ENCODE measurements around the gene SUGCT. TPM values are rescaled to one million over a fixed set of nuclear protein-coding genes. Genes with fewer than 3 reads are reported as not detected.
A peak's percentile ranks its signal among the peaks of the same experiment; 100 is the strongest.

Gene SUGCT
- total RNA-seq, 1 donor from 2014 or later = 8.4 TPM

GRCh38 chr7:40865441-40866233 lies 730.8 kb downstream of the SUGCT start:
- intact Hi-C loops (cut with DNase I) = no loop called here
- no peak for DNase-seq
- no peak for ATAC-seq (ENCODE audit: poor library complexity)

GRCh38 chr7:40866601-40867000 lies 731.8 kb downstream of the SUGCT start:
- DNase-seq (no peak), ATAC-seq (ENCODE audit: poor library complexity) (no peak)
- intact Hi-C loops (cut with DNase I) = no loop called here

- intact Hi-C loops (cut with DNase I) = no loop called here
- ATAC-seq (ENCODE audit: poor library complexity) (no peak), DNase-seq (no peak)
These were observed 735.3 kb downstream of the SUGCT start for GRCh38 chr7:40870108-40870507.

- ATAC-seq (ENCODE audit: poor library complexity) = no peak
- intact Hi-C loops (cut with DNase I) = no loop called here
These were observed 738.4 kb downstream of the SUGCT start for GRCh38 chr7:40873248-40873647.

GRCh38 chr7:40874756-40875155 lies 740.0 kb downstream of the SUGCT start:
- no peak for ATAC-seq (ENCODE audit: poor library complexity)
- intact Hi-C loops (cut with DNase I) = no loop called here
- no peak for DNase-seq

More at GRCh38 chr7:40873248-40873647, 738.4 kb downstream of the SUGCT start:
- no peak for DNase-seq

GRCh38 chr7:40876601-40877000 lies 741.8 kb downstream of the SUGCT start:
- DNase-seq = no peak
- ATAC-seq (ENCODE audit: poor library complexity) = no peak
- intact Hi-C loops (cut with DNase I) = no loop called here

- no peak for ATAC-seq (ENCODE audit: poor library complexity)
- intact Hi-C loops (cut with DNase I) = no loop called here
- DNase-seq = no peak
These were observed 745.2 kb downstream of the SUGCT start for GRCh38 chr7:40879941-40880543.

- intact Hi-C loops (cut with DNase I) = no loop called here
- no peak for DNase-seq
These were observed 745.8 kb downstream of the SUGCT start for GRCh38 chr7:40880581-40880980.

GRCh38 chr7:40881405-40881926 lies 746.7 kb downstream of the SUGCT start:
- DNase-seq (no peak), ATAC-seq (ENCODE audit: poor library complexity) (no peak)
- intact Hi-C loops (cut with DNase I) = no loop called here

More at GRCh38 chr7:40880581-40880980, 745.8 kb downstream of the SUGCT start:
- no peak for ATAC-seq (ENCODE audit: poor library complexity)

GRCh38 chr7:40882071-40882658 lies 747.4 kb downstream of the SUGCT start:
- ATAC-seq (ENCODE audit: poor library complexity) (no peak), DNase-seq (no peak)
- intact Hi-C loops (cut with DNase I) = no loop called here

GRCh38 chr7:40883826-40884225 lies 749.0 kb downstream of the SUGCT start:
- ATAC-seq (ENCODE audit: poor library complexity) (no peak), DNase-seq (no peak)
- intact Hi-C loops (cut with DNase I) = no loop called here

- no peak for DNase-seq
- no peak for ATAC-seq (ENCODE audit: poor library complexity)
- intact Hi-C loops (cut with DNase I) = no loop called here
These were observed 749.4 kb downstream of the SUGCT start for GRCh38 chr7:40884241-40884640.

GRCh38 chr7:40885503-40885902 lies 750.7 kb downstream of the SUGCT start:
- ATAC-seq (ENCODE audit: poor library complexity) (no peak), DNase-seq (no peak)
- intact Hi-C loops (cut with DNase I) = no loop called here

- ATAC-seq (ENCODE audit: poor library complexity) (no peak), DNase-seq (no peak)
- intact Hi-C loops (cut with DNase I) = no loop called here
These were observed 752.3 kb downstream of the SUGCT start for GRCh38 chr7:40887099-40887498.

GRCh38 chr7:40888499-40888898 lies 753.7 kb downstream of the SUGCT start:
- DNase-seq (no peak), ATAC-seq (ENCODE audit: poor library complexity) (no peak)
- intact Hi-C loops (cut with DNase I) = no loop called here

GRCh38 chr7:40889099-40889498 lies 754.3 kb downstream of the SUGCT start:
- no peak for DNase-seq
- ATAC-seq (ENCODE audit: poor library complexity) = peak; percentile 22
- intact Hi-C loops (cut with DNase I) = no loop called here

GRCh38 chr7:40889539-40889938 lies 754.7 kb downstream of the SUGCT start:
- intact Hi-C loops (cut with DNase I) = no loop called here
- ATAC-seq (ENCODE audit: poor library complexity) = no peak
- no peak for DNase-seq

- intact Hi-C loops (cut with DNase I) = no loop called here
- ATAC-seq (ENCODE audit: poor library complexity) (no peak), DNase-seq (no peak)
These were observed 755.4 kb downstream of the SUGCT start for GRCh38 chr7:40890088-40890692.

GRCh38 chr7:40891232-40891631 lies 756.4 kb downstream of the SUGCT start:
- ATAC-seq (ENCODE audit: poor library complexity) (no peak), DNase-seq (no peak)
- intact Hi-C loops (cut with DNase I) = no loop called here
